CD4-positive, alpha-beta T cell (primary cell): Measurements from ENCODE around the gene RABGEF1. TPM values are rescaled to one million over a fixed set of nuclear protein-coding genes. Genes with fewer than 3 reads are reported as not detected.

Source experiments
- ATAC-seq: fragments of 200-7000 bp; cut with Tn5 transposase; one replicate; pipeline ENCODE4 v1.10.0; 2022; ENCODE audit warnings: mild to moderate bottlenecking; ENCODE audit not compliant: poor library complexity
- CTCF ChIA-PET: fragments of 350-600 bp; sonication (Branson Sonifier 250); formaldehyde crosslinking; loops from one replicate; lab custom pipeline; 2021; ENCODE audit warnings: antibody characterized with exemption, inconsistent platforms; lab: Charles Lee
- POLR2A ChIA-PET: fragments of 350-600 bp; sonication (Branson Sonifier 250); formaldehyde crosslinking; loops from one replicate; lab custom pipeline; 2021; ENCODE audit warnings: antibody characterized with exemption, inconsistent platforms; lab: Charles Lee
- DNase-seq, 14 experiments: peaks; one replicate each; pipeline ENCODE4 v3.0.0-alpha.2; 2013 to 2020; ENCODE audit warnings: mixed read lengths in 2 of 14
- H3K27ac ChIP-seq, 2 donors: one replicate each; pipeline versions ENCODE4 v1.5.1 to v1.7.0; 2013; ENCODE audit warnings: low read length in 2 of 2, low read depth in 1 of 2, mild to moderate bottlenecking in 1 of 2
- H3K27me3 ChIP-seq, 2 experiments: 1 replicate in 1 of 2; 2 replicates in 1 of 2; pipeline versions ENCODE4 v1.6.1 to v1.7.0; 2013; ENCODE audit warnings: low read length in 2 of 2, control low read depth in 1 of 2, mild to moderate bottlenecking in 1 of 2, moderate library complexity in 1 of 2; ENCODE audit not compliant: insufficient read depth in 2 of 2, control insufficient read depth in 1 of 2
- H3K36me3 ChIP-seq: one replicate; pipeline ENCODE4 v1.6.1; 2013; ENCODE audit warnings: low read length, control low read depth; ENCODE audit not compliant: insufficient read depth
- H3K4me1 ChIP-seq: one replicate; pipeline ENCODE4 v1.6.1; 2013; ENCODE audit warnings: low read length, control low read depth; ENCODE audit not compliant: insufficient read depth
- H3K4me3 ChIP-seq: one replicate; pipeline ENCODE4 v1.5.1; 2013; ENCODE audit warnings: mild to moderate bottlenecking, low read length, moderate library complexity
- H3K9me3 ChIP-seq, 2 experiments: 1 replicate in 1 of 2; 2 replicates in 1 of 2; pipeline versions ENCODE4 v1.6.1 to v1.7.0; 2013; ENCODE audit warnings: low read length in 2 of 2, mild to moderate bottlenecking in 2 of 2, control low read depth in 1 of 2, moderate library complexity in 1 of 2; ENCODE audit not compliant: control insufficient read depth in 1 of 2, insufficient read depth in 1 of 2
- H3K27ac Mint-ChIP-seq: one replicate; pipeline ENCODE4 v1.8.0; 2020; ENCODE audit warnings: mixed read lengths
- H3K27me3 Mint-ChIP-seq: one replicate; pipeline ENCODE4 v1.8.0; 2021; ENCODE audit warnings: mixed read lengths
- H3K36me3 Mint-ChIP-seq: one replicate; pipeline ENCODE4 v1.8.0; 2021; ENCODE audit warnings: low read depth, mixed read lengths
- H3K4me1 Mint-ChIP-seq: one replicate; pipeline ENCODE4 v1.8.0; 2021; ENCODE audit warnings: low read depth, mixed read lengths
- H3K4me3 Mint-ChIP-seq: one replicate; pipeline ENCODE4 v1.8.0; 2020; ENCODE audit warnings: mild to moderate bottlenecking, mixed read lengths
- H3K9me3 Mint-ChIP-seq: one replicate; pipeline ENCODE4 v1.8.0; 2020; ENCODE audit warnings: mixed read lengths
- intact Hi-C, 2 experiments: fragments of 100-400 bp; cut with DNase I in 1 of 2; cut with micrococcal nuclease in 1 of 2; formaldehyde crosslinking; loops; one replicate each; pipeline versions ENCODE4 v1.15.1 to v1.9.0; 2023 to 2025; cut with DNase I, micrococcal nuclease
- total RNA-seq, 174 experiments: library from RNA in 2 of 174; stranded (reverse) in 2 of 174; gene quantifications; one replicate each; pipeline ENCODE4 v1.2.3 and lab custom pipeline; 2021 to 2026
- TF ChIP-seq, protein P1 (sequence below): fragments of 200-600 bp; IDR thresholded peaks from one replicate; pipeline ENCODE4 v1.8.0; 2022; ENCODE audit warnings: antibody characterized with exemption, mild to moderate bottlenecking

RABGEF1 gene
- total RNA-seq, 2 experiments from 2014 or later = 18.9 to 20.1 TPM

DNA sequence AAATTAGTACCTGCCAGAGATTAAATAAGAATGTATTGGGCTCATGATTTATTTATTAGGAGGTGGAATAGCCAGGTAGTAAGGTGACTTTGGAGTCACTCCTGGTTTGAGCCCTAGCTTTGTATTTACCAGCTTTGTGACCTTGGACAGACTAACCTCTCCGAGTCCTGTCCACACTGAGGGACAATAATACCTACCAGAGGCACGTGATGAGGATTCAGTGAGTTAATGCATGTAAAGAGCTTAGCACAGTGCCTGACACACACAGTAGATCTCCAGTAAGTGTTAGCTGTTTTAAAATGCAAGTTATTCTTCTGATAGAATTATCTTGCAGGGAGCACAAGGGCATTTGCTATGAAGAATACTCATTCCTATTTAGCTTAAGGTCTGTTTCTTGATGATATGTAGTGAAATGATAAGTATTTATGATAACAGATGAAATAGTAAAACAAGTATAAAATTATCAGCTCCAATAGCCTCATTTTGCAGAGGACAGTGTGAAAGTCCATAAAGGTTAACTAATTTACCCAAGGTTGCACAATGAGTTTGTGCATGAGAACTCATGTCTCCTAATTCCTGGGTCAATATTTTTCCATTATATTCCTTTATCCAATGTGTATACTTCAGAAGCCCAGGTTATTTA is 36.4 kb downstream of the RABGEF1 start:
- Mint-ChIP-seq H3K4me3 (no peak overlapping the region), H3K27me3 (no peaks in the 10 kb centered on the region), H3K36me3 (peaks cover 86% of the 10 kb centered on the region), H3K9me3 (no peaks in the 10 kb centered on the region), H3K4me1 (peaks cover 3% of the 10 kb centered on the region), H3K27ac (no peak overlapping the region)
- CTCF ChIA-PET = no interaction called here
- H3K36me3 ChIP-seq = peaks cover 70% of the 10 kb centered on the region
- no peaks in the 10 kb centered on the region for H3K9me3 ChIP-seq
- H3K27me3 ChIP-seq = no peaks in the 10 kb centered on the region
- DNase-seq = no peak
- TF ChIP-seq, protein P1, sequence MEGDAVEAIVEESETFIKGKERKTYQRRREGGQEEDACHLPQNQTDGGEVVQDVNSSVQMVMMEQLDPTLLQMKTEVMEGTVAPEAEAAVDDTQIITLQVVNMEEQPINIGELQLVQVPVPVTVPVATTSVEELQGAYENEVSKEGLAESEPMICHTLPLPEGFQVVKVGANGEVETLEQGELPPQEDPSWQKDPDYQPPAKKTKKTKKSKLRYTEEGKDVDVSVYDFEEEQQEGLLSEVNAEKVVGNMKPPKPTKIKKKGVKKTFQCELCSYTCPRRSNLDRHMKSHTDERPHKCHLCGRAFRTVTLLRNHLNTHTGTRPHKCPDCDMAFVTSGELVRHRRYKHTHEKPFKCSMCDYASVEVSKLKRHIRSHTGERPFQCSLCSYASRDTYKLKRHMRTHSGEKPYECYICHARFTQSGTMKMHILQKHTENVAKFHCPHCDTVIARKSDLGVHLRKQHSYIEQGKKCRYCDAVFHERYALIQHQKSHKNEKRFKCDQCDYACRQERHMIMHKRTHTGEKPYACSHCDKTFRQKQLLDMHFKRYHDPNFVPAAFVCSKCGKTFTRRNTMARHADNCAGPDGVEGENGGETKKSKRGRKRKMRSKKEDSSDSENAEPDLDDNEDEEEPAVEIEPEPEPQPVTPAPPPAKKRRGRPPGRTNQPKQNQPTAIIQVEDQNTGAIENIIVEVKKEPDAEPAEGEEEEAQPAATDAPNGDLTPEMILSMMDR = no peak
- no peak overlapping the region for H3K4me3 ChIP-seq
- H3K4me1 ChIP-seq = no peaks in the 10 kb centered on the region
- POLR2A ChIA-PET = no interaction called here
- no peak overlapping the region for H3K27ac ChIP-seq
- ATAC-seq = no peak
- intact Hi-C loops = no loop called here

DNA sequence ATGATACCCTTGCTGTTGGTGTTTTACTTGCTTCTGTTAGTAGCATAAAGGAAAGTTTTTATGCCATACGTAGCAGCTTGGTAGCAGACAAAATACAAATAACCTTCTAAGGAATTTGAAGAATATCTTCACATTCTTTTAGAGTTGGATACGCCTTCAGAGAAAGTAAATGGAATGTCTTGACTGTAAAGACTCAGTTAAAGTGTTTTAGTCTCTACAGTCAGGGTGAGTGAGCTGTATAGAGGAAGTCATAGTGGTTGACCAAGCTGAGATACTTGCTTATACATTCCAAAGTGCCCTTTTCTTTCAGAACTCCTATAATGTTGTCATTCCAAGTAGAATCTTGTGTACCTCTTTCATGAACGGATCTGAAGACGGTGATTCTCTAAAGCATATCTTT is 37.7 kb downstream of the RABGEF1 start:
- peaks cover 70% of the 10 kb centered on the region for H3K36me3 ChIP-seq
- no peaks in the 10 kb centered on the region for H3K27me3 ChIP-seq
- Mint-ChIP-seq H3K9me3 (no peaks in the 10 kb centered on the region), H3K27me3 (no peaks in the 10 kb centered on the region), H3K4me1 (no peaks in the 10 kb centered on the region), H3K36me3 (peaks cover 88% of the 10 kb centered on the region), H3K27ac (no peak overlapping the region), H3K4me3 (no peak overlapping the region)
- CTCF ChIA-PET = no interaction called here
- POLR2A ChIA-PET = no interaction called here
- no peak overlapping the region for H3K27ac ChIP-seq
- TF ChIP-seq, protein P1 = no peak
- DNase-seq = no peak
- H3K9me3 ChIP-seq = no peaks in the 10 kb centered on the region
- H3K4me3 ChIP-seq = no peak overlapping the region
- no peaks in the 10 kb centered on the region for H3K4me1 ChIP-seq
- intact Hi-C loops = no loop called here
- ATAC-seq = no peak

DNA sequence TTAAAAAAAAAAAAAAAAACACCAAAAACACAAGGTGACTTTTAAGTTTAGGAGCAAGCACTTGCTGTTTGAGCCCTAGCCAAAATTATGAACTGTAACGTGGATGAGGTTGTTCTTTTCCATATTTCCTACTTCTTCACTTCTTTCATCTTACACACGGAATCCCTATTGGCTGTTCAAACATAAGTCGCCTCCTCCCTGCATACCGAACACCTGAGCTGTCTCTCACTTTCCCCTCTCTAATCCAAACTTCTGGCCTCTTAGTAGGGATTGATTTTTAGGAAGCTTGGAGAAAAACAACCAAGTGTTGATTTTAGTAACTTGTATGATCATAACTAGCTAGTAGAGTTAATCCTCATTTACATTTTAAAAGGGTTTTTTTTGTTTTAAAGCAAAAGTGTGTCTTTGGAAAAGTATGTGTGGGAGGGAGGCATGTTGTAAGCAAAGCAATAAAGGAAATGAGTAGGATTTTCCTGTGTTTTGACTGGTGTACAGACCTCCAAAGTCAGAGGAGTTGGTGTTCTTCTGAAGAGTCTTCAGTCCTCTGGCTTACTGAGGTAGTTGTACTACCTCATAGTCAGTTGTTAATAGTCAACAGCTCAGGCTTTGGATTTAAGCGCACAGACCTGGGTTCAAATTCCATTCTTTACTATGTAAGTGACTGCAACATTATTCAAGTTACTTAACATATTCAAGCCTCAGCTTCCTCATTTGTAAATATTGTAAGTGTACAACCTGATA is 39.3 kb downstream of the RABGEF1 start:
- no peaks in the 10 kb centered on the region for H3K27me3 Mint-ChIP-seq
- no peak overlapping the region for H3K4me3 Mint-ChIP-seq
- Histone ChIP-seq H3K27ac (no peak overlapping the region), H3K36me3 (peaks cover 59% of the 10 kb centered on the region), H3K27me3 (no peaks in the 10 kb centered on the region), H3K9me3 (no peaks in the 10 kb centered on the region), H3K4me3 (no peak overlapping the region), H3K4me1 (no peaks in the 10 kb centered on the region)
- TF ChIP-seq, protein P1 = no peak
- intact Hi-C loops = no loop called here
- ChIA-PET CTCF (interaction anchor here (0.6 kb wide), 1 partner anchor 125 kb away, joined by 3 read pairs; no protein-coding TSS in a partner anchor), POLR2A (interaction anchor here (0.7 kb wide), 1 partner anchor 8 kb away, joined by 3 read pairs; no protein-coding TSS in a partner anchor)
- no peak overlapping the region for H3K27ac Mint-ChIP-seq
- no peak for DNase-seq
- no peaks in the 10 kb centered on the region for H3K4me1 Mint-ChIP-seq
- peaks cover 89% of the 10 kb centered on the region for H3K36me3 Mint-ChIP-seq
- no peaks in the 10 kb centered on the region for H3K9me3 Mint-ChIP-seq
- no peak for ATAC-seq
